Activated CD8-positive, alpha-beta memory T cell treated with anti-CD3 and anti-CD28 coated beads for 24 hours (primary cell): ENCODE results near the gene HNRNPC.
A peak's percentile ranks its signal among the peaks of the same experiment; 100 is the strongest.
"Not testable (repeated sequence)": the region's sequence is repeated elsewhere in the genome, so short reads cannot be mapped to it uniquely, and the experiment has no call there.

Source experiments
- DNase-seq: peaks from one replicate; pipeline ENCODE4 v3.0.0-alpha.2; 2020

The HNRNPC gene

DNA sequence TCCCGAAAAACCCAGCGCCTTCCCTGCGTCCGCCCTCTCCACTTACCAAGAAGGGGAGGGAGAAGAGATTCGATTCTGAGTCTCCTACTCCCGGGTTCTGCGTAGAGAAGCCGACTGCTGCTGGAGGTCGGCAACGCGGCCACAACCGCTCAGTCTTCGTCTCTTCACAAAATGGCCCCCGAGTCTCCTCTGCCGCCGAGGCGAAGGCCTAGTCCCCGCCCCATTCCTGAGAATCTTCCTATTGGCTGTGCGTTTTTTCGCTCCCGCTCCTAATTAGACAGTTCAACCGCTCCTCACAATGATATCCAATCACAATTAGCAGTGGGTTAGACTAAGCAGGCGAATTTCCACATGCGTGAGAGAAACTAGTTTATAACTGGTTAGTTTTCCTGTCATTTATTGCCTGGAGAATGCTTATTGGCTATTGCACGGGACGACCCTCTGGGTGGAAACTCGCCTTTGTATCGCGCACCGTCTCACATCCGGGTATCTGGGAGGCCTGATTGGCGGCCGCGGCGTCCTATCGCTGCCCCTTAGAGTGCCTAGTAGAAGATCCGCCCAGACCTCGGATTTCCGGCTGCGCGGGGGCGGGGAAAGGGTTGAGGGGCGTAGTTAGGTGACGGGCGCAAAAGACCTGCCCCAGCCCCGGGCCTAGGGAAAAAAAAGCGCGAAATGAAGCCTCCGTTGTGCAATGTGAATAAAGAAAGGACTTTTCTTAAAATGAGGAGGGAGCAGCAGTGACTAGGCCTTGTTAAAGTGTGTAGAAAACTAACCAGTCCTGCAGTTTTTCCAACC, at the start of gene HNRNPC:
TSS of gene HNRNPC (minus strand) at position 191 of the 795 bp plus-strand sequence. CDS start 35,249 bp downstream, outside the sequence.
- DNase-seq: peak; percentile 100

DNA sequence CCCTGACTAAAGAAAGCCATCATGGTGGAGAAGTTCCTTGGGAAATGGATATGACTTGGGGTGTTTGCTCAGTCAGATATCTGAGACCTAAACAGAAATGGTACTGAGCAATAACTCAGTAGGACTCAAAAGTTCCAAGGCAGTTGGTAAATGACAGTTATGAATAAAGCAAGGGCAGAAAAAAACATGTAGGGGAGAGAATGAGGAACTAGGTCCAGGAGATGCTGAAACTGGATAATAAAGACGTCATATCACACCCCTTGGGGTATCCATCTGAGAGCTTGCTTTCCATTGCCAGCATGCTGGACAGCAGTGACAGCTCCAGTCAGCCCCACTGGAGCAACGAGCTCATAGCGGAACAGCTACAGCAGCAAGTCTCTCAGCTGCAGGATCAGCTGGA, 48.2 kb upstream of the HNRNPC start:
- DNase-seq: no peak

DNA sequence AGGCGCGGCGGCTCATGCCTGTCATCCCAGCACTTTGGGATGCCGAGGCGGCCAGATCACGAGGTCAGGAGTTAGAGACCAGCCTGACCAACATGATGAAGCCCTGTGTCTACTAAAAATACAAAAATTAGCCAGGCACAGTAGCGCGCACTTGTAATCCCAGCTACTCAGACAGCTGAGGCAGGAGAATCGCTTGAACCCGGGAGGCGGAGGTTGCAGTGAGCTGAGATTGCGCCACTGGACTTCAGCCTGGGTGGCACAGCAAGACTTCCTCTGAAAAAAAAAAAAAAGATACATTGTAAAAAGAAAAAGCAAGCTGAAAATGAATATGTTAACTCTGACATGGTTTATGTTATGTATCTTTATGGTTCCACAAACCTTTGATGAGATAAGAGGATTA, 44.3 kb upstream of the HNRNPC start:
- no peak for DNase-seq

DNA sequence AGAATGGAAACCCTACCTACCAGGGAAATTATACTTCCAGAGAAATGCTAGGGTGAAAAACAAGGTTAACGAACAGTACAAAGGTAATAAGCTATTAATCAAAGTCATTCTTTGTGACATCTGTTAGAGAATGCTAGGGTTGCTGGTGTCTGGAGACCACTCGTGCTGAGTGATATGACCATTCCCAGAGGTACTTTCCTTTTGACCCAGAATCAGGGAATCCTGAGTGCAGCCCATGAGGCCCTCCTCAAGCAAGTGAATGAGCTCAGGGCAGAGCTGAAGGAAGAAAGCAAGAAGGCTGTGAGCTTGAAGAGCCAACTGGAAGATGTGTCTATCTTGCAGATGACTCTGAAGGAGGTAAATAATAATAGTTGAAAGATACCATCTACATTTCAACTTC, 42.4 kb upstream of the HNRNPC start:
- DNase-seq: no peak

DNA sequence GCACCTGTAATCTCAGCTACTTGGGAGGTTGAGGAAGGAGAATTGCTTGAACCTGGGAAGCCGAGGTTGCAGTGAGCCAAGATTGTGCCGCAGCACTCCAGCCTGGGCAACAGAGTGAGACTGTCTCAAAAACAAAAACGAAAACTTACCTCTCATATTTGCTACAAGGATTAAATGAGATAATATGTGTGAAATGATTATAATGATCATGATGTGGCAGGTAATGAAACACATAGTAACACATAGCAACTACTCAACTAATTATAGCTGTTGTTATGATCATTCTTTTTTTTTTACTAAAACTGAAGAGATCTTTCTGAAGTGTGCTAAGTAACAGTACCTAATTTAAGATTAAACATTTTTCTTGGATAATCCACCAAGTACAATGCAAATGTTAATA, 40.7 kb upstream of the HNRNPC start:
- DNase-seq: no peak

DNA sequence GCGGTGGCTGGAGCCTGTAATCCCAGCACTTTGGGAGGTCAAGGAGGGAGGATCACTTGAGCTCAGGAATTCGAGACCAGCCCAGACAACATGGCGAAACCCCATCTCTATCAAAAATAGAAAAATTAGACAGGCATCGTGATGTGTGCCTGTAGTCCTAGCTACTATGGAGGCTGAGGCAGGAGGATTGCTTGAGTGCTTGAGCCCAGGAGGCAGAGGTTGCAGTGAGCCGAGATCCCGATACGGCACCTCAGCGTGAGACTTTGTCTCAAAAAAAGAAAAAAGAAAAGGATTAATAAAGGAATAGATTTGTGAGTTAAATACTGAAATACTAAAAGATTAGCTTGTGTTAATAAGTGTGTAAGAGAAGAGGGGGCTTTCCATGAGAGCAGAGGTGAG, 40.0 kb upstream of the HNRNPC start:
- no peak for DNase-seq

DNA sequence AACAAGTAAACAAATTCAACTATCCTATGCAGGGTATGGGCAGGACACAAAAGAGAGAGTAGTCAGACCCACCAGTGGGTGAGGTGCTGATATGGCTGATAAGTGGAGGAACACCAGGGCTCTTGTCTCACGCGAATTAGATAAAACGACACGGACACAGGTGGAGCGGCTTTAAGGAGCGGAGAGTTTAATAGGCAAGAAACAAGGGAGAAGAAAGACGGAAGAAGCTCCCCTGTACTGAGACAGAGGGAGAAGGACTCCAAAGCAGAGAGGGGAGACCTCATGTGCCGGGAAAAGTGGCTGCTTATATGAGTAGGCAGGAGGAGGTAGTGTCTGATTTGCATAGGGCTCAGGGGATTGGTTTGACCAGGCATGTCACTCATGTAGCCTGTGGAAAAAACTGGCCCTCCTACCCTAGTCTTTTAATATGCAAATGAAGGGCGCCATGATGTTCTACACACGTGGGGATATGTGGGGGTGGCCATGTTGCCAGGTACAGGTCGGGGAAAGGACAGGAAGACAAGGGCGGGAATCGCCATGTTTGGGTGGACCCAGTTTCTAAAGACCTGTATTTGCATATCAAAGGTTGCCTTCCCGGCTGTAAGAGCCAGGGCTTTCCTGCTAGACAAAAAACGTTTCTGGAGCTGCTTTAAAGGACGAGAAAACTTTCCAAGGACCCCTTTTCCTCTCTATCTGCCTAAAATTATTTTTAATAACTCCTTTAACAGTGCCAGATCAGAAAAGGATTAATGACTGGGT, 39.4 kb upstream of the HNRNPC start:
- DNase-seq: peak; percentile 82

DNA sequence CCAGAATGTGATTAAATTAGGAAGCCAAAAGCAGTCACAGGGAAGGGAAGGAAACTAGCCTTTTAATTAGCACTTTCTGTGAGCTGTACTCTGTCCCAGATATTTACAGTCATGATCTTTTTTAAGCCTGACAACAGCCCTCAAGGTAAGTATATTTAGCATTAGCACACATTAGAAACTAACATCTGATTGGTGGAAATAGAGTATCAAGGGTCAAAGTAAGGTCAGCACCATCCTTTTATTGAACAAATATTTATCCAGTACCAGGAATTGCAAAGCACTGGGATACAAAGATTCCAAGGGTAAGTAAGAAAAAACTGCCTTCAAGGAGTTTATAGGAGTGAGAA, 38.9 kb upstream of the HNRNPC start:
- DNase-seq: no peak

DNA sequence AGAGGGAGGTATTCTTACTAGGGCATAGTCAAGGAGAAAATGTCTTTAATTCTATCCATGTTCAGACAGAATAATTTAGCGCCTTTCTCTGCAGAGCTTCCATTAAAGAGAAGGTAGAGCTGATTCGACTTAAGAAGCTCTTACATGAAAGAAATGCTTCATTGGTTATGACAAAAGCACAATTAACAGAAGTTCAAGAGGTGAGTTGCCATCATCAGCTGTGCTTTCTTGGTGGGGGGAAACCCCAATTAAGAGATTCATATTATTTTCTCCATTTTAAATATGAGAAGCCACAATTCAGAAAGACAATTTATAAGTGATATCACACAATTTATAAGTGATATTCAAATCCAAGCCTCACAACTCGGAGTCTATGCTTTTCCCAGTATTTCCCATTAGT, 38.4 kb upstream of the HNRNPC start:
- DNase-seq: no peak

DNA sequence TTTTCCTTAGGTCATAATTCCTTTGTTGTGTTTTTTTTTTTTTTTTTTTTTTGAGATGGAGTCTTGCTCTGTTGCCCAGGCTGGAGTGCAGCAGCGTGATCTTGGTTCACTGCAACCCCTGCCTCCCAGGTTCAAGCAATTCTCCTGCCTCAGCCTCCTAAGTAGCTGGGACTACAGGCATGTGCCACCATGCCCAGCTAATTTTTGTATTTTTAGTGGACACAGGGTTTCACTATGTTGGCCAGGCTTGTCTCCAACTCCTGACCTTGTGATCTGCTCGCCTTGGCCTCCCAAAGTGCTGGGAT, 33.5 kb upstream of the HNRNPC start:
- DNase-seq: not testable (repeated sequence)

DNA sequence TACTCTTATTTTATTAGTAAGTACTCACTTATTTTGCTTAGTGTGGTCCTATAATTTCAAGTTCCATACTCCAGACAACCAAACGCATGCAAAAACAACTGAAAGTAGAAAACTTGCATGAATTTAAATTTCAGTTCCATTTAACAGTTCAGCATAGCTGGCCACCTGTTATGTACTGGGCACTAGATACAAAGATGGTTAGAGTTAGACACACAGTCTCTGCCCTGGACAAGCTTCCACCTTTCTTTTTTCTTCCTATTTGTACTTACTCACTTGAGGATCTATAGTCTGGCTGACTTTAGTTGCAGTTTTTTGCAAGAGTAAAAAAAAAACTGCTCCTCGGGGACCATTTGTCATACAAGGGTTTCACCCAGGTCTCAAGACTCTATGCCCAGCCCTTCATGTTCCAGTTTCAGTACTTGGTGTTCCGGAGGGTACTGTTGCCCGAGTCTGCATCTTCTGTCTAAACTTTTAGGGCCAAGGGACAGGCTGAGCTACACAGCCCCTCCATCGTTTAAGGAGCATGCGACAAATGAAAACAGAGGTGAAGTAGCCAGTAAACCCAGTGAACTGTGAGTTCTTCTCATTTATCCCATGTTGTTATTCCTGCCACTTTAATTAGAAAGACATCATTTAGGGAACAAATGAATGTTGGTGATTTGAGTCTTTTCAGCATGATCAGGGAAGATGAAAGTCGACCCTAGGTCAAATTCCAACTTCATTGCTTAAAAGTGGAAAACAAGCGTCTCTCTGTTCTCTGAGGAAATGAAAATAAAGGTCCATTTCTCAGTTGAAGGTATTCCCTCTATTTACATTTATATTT, 33.0 kb upstream of the HNRNPC start:
- no peak for DNase-seq

DNA sequence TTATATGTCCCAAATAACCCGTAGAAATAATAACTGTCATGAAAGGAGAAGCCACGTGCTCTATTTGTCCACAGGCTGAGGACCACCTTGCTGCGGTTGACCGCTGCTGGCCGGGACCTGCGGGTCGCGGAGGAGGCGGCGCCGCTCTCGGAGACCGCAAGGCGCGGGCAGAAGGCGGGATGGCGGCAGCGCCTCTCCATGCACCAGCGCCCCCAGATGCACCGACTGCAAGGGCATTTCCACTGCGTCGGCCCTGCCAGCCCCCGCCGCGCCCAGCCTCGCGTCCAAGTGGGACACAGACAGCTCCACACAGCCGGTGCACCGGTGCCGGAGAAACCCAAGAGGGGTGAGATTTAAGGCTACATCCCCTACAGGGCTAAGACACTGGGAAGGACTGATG, 31.6 kb upstream of the HNRNPC start:
- DNase-seq: peak; percentile 64

DNA sequence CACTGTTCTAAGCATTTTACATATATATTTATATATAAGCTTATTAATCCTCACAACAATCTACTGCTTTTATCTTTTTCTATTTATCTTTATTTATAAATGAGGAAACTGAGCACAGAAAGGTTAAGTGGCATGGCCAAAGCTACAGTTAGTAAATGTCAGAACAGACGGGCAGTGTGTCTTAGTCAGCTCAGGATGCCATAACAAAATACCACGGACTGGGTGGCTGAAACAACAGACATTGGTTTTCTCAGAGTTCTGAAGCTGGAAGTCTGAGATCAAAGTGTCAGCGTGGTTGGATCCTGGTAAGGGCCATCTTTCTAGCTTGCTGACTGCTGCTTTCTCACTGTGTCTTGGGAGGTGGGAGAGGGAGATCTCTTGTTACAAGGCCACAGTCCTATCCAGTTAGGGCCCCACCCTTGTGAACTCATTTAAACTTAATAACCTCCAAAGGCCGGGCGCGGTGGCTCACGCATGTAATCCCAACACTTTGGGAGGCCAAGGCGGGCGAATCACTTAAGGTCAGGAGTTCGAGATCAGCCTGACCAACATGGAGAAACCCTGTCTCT, 30.4 kb upstream of the HNRNPC start:
- DNase-seq: no peak

DNA sequence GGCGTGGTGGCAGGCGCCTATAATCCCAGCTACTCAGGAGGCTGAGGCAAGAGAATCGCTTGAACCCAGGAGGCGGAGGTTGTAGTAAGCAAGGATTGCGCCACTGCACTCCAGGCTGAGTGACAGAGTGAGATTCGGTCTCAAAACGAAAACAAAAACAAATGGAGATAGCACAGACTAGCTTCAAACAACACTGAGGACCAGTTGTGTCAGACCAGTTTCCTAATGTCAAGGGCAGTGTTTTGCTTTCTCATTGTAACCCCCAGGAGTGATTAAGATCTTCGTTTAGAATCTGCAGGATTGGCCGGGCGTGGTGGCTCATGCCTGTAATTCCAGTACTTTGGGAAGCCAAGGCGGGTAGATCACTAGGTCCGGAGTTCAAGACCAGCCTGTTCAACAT, 29.1 kb upstream of the HNRNPC start:
- no peak for DNase-seq

DNA sequence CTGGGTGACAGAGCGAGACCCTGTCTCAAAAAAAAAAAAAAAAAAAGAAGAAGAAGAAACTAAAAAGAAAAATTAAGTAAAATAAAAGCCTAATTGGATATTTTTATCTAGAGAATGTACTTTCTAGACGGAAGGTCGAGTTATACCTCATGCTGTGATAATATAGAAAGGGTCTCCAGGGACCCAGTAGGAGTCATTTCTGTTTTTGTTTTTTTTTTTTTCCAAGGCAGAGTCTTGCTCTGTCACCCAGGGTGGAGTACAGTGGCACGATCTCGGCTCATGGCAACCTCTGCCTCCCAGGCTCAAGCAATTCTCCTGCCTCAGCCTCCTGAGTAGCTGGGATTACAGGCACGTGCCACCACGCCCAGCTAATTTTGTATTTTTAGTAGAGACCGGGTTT, 24.8 kb upstream of the HNRNPC start:
- not testable (repeated sequence) for DNase-seq

DNA sequence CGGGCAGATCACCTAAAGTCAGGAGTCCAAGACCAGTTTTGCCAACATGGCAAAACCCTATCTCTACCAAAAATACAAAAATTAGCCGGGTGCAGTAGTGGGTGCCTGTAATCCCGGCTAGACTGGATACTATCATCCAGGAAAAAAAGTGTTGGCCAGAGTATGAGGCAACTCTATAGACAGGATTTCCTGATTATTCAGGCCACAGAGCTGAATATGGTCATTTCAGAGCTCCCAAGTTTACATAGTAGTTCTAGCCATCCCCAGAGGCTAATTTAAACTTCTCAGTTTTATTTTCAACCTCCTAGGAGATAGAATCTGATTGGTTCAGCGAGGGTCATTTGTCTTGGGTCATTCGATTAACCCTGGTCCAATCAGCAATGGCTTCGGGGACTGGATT, 17.9 kb upstream of the HNRNPC start:
- no peak for DNase-seq

DNA sequence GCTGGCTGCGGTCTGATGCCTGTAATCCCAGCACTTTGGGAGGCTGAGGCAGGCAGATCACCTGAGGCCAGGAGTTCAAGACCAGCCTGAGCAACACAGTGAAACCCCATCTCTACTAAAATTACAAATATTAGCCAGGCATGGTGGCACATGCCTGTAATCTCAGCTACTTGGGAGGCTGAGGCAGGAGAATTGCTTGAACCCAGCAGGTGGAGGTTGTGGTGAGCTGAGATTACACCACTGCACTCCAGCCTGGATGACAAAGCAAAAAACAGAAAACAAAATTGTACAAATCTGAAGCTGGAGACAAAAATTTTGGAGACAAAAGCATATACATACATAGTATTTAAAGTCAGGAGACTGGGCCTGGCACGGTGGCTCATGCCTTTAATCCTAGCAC, 17.3 kb upstream of the HNRNPC start:
- DNase-seq: not testable (repeated sequence)

DNA sequence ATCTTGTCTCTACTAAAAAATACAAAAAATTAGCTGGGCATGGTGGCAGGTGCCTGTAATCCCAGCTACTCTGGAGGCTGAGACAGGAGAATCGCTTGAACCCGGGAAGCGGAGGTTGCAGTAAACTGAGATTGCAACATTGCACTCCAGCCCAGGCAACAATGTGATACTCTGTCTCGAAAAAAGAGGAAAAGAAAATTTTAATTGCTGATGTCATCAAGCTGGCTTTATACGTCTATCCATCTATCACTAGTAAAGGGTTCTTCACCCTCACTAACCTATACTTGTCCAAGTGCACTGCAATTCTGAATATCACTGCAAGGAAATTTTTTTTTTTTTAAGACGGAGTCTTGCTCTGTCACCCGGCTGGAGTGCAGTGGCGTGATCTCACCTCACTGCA, 12.7 kb upstream of the HNRNPC start:
- not testable (repeated sequence) for DNase-seq

DNA sequence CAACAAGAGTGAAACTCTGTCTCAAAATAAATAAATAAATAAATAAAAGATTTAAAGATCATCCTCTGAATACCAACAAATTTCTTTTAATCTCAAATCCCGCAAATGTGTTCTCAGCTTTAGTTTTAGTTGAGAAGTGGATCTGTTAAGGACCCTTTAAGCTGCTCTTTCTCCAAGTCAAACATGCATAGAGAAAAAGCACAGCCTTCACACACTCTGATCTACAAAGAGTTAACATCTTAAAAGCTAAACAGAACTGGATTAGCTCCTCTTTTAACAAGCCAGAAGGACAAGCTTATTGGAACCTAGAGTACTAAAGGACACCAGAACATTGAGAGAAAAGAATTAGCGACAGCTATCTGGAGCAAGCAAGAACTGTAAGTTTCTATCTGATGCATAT, 10.5 kb upstream of the HNRNPC start, which contains the start of gene RPGRIP1:
TSS of gene RPGRIP1 (plus strand) at position 301 of the 400 bp plus-strand sequence. CDS start 7,894 bp downstream, outside the sequence.
- no peak for DNase-seq

DNA sequence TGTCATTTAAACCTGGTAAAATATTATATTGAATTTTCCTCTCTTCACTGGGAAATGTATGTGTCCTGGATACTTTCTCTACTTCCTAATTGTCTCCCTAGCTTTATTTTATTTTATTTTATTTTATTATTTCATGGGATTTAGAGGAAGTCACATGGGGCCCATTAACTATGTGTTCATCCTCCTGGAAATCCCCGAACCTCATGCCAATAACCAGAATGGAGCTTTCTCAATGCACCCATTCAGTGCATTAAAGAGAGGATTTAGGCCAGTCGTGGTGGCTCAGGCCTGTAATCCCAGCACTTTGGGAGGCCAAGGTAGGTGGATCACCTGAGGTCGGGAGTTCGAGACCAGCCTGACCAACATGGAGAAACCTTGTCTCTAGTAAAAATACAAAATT, 9.4 kb upstream of the HNRNPC start:
- no peak for DNase-seq

DNA sequence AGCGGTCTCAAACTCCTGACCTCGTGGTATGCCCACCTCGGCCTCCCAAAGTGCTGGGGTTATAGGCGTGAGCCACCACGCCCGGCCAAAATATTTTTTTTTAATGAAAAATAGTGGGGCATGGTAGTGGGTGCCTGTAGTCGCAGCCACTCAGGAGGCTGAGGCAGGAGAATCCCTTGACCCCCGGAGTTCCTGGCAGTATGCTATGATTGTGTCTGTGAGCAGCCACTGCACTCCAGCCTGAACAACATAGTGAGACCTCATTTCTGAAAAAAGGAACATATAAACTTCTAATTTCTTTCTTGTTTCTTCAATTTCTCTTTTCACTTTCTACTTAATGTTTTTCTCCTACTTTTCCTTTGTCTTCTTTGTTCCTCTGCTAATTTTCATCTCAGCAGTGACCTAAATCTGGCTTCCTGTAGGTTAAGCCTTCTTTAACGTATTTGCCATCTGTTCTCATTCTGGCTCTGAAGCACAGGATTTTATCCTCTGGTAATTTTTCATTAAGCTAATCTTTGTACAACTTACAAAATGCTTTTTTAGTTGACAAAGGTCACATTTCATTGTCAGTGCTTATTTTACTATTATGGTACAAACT, 6.1 kb upstream of the HNRNPC start:
- DNase-seq: no peak

DNA sequence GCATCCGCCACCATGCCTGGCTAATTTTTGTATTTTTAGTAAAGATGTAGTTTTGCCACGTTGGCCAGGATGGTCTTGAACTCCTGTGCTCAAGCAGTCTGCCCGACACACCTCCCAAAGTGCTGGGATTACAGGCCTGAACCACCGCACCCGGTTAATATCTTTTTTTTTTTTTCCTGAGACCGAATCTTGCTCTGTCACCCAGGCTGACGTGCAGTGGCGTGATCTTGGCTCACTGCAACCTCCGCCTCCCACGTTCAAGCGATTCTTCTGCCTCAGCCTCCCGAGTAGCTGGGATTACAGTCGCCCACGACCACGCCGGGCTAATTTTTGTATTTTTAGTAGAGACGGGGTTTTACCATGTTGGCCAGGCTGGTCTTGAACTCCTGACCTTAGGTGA, 3.4 kb upstream of the HNRNPC start:
- DNase-seq: not testable (repeated sequence)
